Lower leg skin (tissue), 4 donors: ENCODE data around the gene TEX261. TPM values are rescaled to one million over a fixed set of nuclear protein-coding genes. Genes with fewer than 3 reads are reported as not detected.

ENCODE experiments used
- DNase-seq, 2 donors: peaks; one replicate each; pipeline ENCODE4 v3.0.0-alpha.2; 2019; ENCODE audit warnings: low spot score in 2 of 2
- H3K4me3 ChIP-seq: fragments of 200-600 bp; sonication (generic); 2 replicates; pipeline ENCODE4 v1.5.1; 2017; ENCODE audit warnings: mild to moderate bottlenecking, low read depth; ENCODE audit not compliant: poor library complexity, severe bottlenecking
- POLR2A ChIP-seq, 2 donors: fragments of 450-650 bp; IDR thresholded peaks; one replicate each; pipeline ENCODE4 v1.6.1; 2016 to 2017; ENCODE audit warnings: antibody characterized with exemption in 2 of 2, mild to moderate bottlenecking in 1 of 2, moderate library complexity in 1 of 2
- WGBS, 2 donors: methylation state at CpG; one replicate each; pipeline ENCODE4 v1.1.5; 2018; 5-methylcytosine and 5-hydroxymethylcytosine counted together
- intact Hi-C: fragments of 100-400 bp; cut with DNase I; formaldehyde crosslinking; loops from one replicate; pipeline ENCODE4 v1.15.0; 2023; ENCODE audit warnings: low total_unique reads
- total RNA-seq, 4 donors: library from RNA; depleted of rRNA; stranded (reverse); fragments of >200 nt; gene quantifications; one replicate each; pipeline ENCODE4 v1.1.0, GENCODE V29; 2016
- TF ChIP-seq, protein P1 (sequence below), 3 donors: fragments of 450-650 bp; IDR thresholded peaks; one replicate each; pipeline ENCODE4 v1.5.1; 2016; ENCODE audit warnings: antibody characterized with exemption in 3 of 3, mild to moderate bottlenecking in 3 of 3, moderate library complexity in 2 of 3

The TEX261 gene
- total RNA-seq, 4 donors from 2014 or later: 12.5 to 24.9 (median 20.7) TPM

DNA sequence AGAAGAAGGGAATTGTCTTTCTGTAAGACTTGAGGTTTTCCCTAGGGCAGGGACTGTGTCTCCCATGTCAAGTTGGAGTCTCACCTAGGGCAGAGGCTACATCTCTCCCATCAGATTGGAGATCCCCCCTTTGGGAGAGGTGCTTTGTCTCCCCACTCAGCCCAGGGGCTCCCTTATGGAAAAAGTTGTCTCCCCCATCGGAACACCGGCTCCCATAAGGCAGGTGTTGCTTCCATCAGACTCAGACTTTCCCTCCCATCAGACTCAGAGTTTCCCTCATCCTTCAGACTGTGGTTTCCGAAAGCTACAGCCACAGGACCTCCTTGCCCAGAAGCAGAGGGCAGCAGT lies 10.5 kb downstream of the TEX261 start:
- DNase-seq: no peak
- TF ChIP-seq, protein P1, sequence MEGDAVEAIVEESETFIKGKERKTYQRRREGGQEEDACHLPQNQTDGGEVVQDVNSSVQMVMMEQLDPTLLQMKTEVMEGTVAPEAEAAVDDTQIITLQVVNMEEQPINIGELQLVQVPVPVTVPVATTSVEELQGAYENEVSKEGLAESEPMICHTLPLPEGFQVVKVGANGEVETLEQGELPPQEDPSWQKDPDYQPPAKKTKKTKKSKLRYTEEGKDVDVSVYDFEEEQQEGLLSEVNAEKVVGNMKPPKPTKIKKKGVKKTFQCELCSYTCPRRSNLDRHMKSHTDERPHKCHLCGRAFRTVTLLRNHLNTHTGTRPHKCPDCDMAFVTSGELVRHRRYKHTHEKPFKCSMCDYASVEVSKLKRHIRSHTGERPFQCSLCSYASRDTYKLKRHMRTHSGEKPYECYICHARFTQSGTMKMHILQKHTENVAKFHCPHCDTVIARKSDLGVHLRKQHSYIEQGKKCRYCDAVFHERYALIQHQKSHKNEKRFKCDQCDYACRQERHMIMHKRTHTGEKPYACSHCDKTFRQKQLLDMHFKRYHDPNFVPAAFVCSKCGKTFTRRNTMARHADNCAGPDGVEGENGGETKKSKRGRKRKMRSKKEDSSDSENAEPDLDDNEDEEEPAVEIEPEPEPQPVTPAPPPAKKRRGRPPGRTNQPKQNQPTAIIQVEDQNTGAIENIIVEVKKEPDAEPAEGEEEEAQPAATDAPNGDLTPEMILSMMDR (IDR thresholded peaks at IDR 0.05): no peak
- no peak for TF ChIP-seq POLR2A (IDR thresholded peaks at IDR 0.05)
- intact Hi-C loops: no loop called here
- no peak overlapping the region for H3K4me3 ChIP-seq
- WGBS, 2 donors: 89 to 90% methylated on average over 3 of the region's 3 CpGs

DNA sequence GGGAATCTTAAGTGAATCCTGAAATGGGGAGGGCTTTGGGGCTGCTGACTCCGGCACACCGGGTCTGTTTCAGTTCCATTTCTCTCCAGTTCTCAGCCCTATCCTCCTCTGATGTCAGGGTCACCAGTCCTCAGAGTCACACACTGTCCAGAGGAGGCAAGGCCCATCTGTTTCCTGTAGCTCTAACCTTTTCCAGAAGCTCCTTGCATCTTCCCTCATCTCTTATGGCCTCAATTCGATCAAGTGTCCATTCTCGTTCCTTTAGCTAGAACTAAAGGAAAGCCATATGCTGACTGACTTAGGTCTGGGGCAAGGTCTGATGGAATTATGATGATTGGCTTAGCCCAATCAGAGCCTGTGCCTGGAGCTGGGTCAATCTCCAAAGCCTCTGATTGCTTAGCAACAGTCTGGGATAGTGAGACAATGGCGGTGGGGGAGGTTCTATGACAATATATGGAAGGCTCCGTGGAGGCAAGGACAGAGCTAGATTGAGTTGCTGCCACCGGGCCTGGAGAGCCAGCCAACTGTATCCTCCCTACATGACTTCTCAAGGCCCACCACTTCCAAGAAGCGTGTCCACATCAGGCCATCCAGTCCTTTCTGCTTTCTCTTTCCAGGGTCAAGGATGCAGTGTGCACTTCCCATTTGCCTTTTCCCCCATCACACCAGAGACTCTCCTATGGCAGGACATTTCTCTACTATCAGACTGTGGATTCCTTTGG lies 11.0 kb downstream of the TEX261 start:
- WGBS, 2 donors: 85 to 93% methylated on average over 8 of the region's 8 CpGs
- DNase-seq: peak in 1 of 2 donors; percentile 49
- TF ChIP-seq, protein P1 (IDR thresholded peaks at IDR 0.05): no peak
- no peak for TF ChIP-seq POLR2A (IDR thresholded peaks at IDR 0.05)
- H3K4me3 ChIP-seq: no peak overlapping the region
- intact Hi-C loops: no loop called here

DNA sequence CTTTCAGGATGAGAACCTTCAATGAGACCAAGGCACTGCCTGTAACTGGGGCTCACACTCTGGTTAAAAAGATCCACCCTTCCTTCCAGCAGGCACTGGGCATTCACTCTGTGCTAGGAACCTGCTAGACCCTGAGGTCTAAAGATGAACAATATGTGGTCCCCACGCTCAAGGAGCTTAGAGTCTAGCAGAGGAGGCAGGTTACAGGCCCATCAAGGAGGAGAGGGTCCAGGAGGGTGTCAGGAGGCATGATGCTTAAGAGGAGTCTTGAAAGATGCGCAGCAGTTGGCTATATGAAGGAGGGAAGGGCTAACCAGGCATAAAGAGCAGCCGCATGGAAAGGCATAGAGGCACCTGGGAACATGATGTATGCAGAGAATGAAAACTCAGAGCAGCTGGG lies 11.7 kb downstream of the TEX261 start:
- WGBS, 2 donors: 91 to 95% methylated on average over 3 of the region's 3 CpGs
- TF ChIP-seq, protein P1 (IDR thresholded peaks at IDR 0.05): no peak
- TF ChIP-seq POLR2A (IDR thresholded peaks at IDR 0.05): no peak
- intact Hi-C loops: no loop called here
- H3K4me3 ChIP-seq: no peak overlapping the region
- peak in 1 of 2 donors; percentile 31 for DNase-seq

DNA sequence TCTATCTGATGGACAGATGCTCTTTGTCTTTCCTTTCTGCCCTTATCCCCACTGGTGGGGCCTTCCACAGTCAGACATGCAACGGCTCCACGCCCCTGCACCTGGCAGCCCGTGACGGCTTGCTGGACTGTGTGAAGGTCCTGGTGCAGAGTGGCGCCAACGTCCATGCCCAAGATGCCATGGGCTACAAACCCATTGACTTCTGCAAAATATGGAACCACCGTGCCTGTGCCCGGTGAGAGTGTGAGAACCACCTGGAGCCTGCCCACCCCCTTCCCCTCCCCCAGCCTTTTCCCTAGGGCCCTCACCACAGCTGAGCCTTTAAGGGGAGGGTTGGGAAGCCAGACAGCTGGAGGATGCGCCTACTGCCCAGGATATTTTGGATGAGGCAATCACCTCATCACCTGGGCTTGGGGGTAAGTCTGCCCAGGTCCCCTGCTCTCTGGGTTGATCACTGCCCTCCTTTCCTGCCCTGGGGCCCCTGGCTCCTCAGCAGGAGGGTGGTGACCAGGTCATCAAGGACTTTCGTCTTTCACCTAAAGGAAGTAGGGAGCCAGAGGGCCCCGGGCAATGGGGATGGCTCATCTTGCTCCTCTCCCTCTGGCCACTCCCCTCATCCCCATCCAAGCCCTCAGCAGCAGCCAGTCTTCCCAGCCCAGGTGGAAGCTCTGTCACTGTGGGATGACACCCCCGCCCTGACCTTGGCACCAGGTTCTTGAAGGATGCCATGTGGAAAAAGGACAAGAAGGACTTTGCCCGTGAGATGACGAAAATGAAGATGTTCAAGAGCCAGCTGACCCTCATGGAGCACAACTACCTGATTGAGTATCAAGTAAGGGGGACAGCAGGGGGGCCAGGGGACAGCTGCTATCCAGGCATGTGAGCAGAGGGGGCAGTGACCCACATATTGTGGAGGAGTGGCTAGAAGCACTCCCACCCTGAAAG lies 12.5 kb downstream of the TEX261 start:
- H3K4me3 ChIP-seq: no peak overlapping the region
- WGBS, 2 donors: 85 to 86% methylated on average over 14 of the region's 14 CpGs
- peak in 1 of 2 donors; percentile 80 for DNase-seq
- TF ChIP-seq POLR2A (IDR thresholded peaks at IDR 0.05): no peak
- TF ChIP-seq, protein P1 (IDR thresholded peaks at IDR 0.05): no peak
- intact Hi-C loops: no loop called here

DNA sequence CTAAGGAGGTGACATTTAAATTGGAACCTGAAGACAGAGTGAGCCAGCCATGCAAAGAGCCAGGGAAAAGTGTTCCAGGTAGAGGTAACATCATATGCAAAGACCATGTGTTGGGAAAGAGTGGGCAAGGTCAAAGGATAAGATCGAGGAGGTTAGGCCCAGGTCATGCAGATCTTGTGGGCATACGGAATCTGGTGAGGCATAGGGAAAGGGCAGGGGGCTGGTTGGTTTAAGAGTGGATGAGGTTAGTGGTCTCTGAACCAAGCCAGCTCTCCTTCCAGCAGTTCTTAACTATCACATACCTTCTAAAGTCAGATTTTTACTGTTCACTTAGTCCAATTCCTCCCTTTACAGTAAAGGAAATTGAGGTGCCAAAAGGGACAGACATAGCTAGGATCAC lies 13.3 kb downstream of the TEX261 start:
- no peak for TF ChIP-seq POLR2A (IDR thresholded peaks at IDR 0.05)
- TF ChIP-seq, protein P1 (IDR thresholded peaks at IDR 0.05): no peak
- H3K4me3 ChIP-seq: no peak overlapping the region
- intact Hi-C loops: no loop called here
- 80 to 89% methylated on average over 2 of the region's 2 CpGs for WGBS, 2 donors
- peak in 1 of 2 donors; percentile 56 for DNase-seq
